RWPE2 (cell line): Measurements from ENCODE around the gene NCAPH2.

Experiments used
- ATAC-seq: fragments of 200-7000 bp; cut with Tn5 transposase; 3 replicates; pipeline ENCODE4 v1.9.1; 2021; ENCODE audit warnings: low read depth
- DNase-seq: peaks from one replicate; pipeline ENCODE4 v3.0.0-alpha.2; 2020; ENCODE audit warnings: low spot score
- H3K27ac ChIP-seq: fragments of 450-650 bp; 2 replicates; pipeline ENCODE4 v1.5.1; 2017; ENCODE audit warnings: mild to moderate bottlenecking; ENCODE audit not compliant: poor library complexity, severe bottlenecking
- H3K27me3 ChIP-seq: fragments of 250-450 bp; sonication (Bioruptor Pico); 2 replicates; pipeline ENCODE4 v1.5.1; 2021; ENCODE audit warnings: mild to moderate bottlenecking, moderate library complexity; ENCODE audit not compliant: insufficient read depth, poor library complexity, severe bottlenecking
- H3K36me3 ChIP-seq: fragments of 250-450 bp; sonication (Bioruptor Pico); 2 replicates; pipeline ENCODE4 v1.5.1; 2020; ENCODE audit warnings: low read depth, mild to moderate bottlenecking, moderate library complexity
- H3K4me1 ChIP-seq: fragments of 250-450 bp; sonication (Bioruptor Pico); 2 replicates; pipeline ENCODE4 v1.5.1; 2021; ENCODE audit warnings: mild to moderate bottlenecking, moderate library complexity; ENCODE audit not compliant: insufficient read depth, poor library complexity, severe bottlenecking
- H3K4me3 ChIP-seq: fragments of 250-450 bp; sonication (Bioruptor Pico); 2 replicates; pipeline ENCODE4 v1.5.1; 2021; ENCODE audit warnings: mild to moderate bottlenecking, moderate library complexity; ENCODE audit not compliant: severe bottlenecking
- H3K9me3 ChIP-seq: fragments of 250-450 bp; sonication (Bioruptor Pico); 2 replicates; pipeline ENCODE4 v1.5.1; 2021; ENCODE audit warnings: mild to moderate bottlenecking, moderate library complexity; ENCODE audit not compliant: severe bottlenecking
- CTCF ChIP-seq: fragments of 450-650 bp; IDR thresholded peaks from one replicate; pipeline ENCODE4 v1.5.1; 2017; ENCODE audit warnings: mild to moderate bottlenecking, moderate library complexity; ENCODE audit not compliant: poor library complexity, severe bottlenecking

Gene NCAPH2

GRCh38 chr22:50526108-50526833 lies 18.2 kb downstream of the NCAPH2 start:
- H3K36me3 ChIP-seq = peaks cover 3% of the 10 kb centered on the region; the same call in 1 of the 2 replicates
- H3K4me1 ChIP-seq = no peaks in the 10 kb centered on the region
- DNase-seq (peak; percentile 81), ATAC-seq (peak; percentile 19)
- peak overlapping the region; percentile 51 for H3K4me3 ChIP-seq
- peak overlapping the region; percentile 81 for H3K27ac ChIP-seq
- no peaks in the 10 kb centered on the region for H3K9me3 ChIP-seq
- TF ChIP-seq CTCF = peak; percentile 74
- no peaks in the 10 kb centered on the region for H3K27me3 ChIP-seq

GRCh38 chr22:50526834-50527801 lies 19.1 kb downstream of the NCAPH2 start:
- ATAC-seq (0 out of 3 replicates have a peak, but pooled peaks have one; percentile 1), DNase-seq (peak; percentile 66)
- no peaks in the 10 kb centered on the region for H3K9me3 ChIP-seq
- peaks cover under 1% of the 10 kb centered on the region; the same call in 1 of the 2 replicates for H3K36me3 ChIP-seq
- TF ChIP-seq CTCF = no peak
- peak overlapping the region; percentile 51 for H3K4me3 ChIP-seq
- peak overlapping the region; percentile 81 for H3K27ac ChIP-seq
- H3K27me3 ChIP-seq = no peaks in the 10 kb centered on the region
- no peaks in the 10 kb centered on the region for H3K4me1 ChIP-seq

- Histone ChIP-seq H3K36me3 (no peaks in the 10 kb centered on the region), H3K27me3 (no peaks in the 10 kb centered on the region), H3K4me3 (no peak overlapping the region), H3K9me3 (no peaks in the 10 kb centered on the region), H3K27ac (peak overlapping the region; percentile 81), H3K4me1 (no peaks in the 10 kb centered on the region)
- no peak for TF ChIP-seq CTCF
- ATAC-seq (no peak), DNase-seq (no peak)
Measured at GRCh38 chr22:50527921-50528681, 20.1 kb downstream of the NCAPH2 start.

- no peak for TF ChIP-seq CTCF
Measured at GRCh38 chr22:50528682-50529415, 20.8 kb downstream of the NCAPH2 start.

More at GRCh38 chr22:50528682-50529415, 20.8 kb downstream of the NCAPH2 start:
- H3K4me1 ChIP-seq = no peaks in the 10 kb centered on the region
- H3K27ac ChIP-seq = peak overlapping the region; percentile 81
- peak overlapping the region; percentile 67 for H3K4me3 ChIP-seq
- ATAC-seq (no peak), DNase-seq (no peak)
- no peaks in the 10 kb centered on the region for H3K36me3 ChIP-seq
- no peaks in the 10 kb centered on the region for H3K27me3 ChIP-seq
- no peaks in the 10 kb centered on the region for H3K9me3 ChIP-seq
